Activated T-helper 1 cell treated with anti-CD3 and anti-CD28 coated beads, Interleukin-12 subunit alpha, Interleukin-12 subunit beta, Interleukin-2, Interleukin-4 antibody, amounts not matched to agents 30 ng/mL and 10 ng/mL and 1 ng/mL, durations not matched to agents 14 hours and 24 hours and 36 hours (primary cell): Measurements from ENCODE around the gene OR13D1. TPM values are rescaled to one million over a fixed set of nuclear protein-coding genes. Genes with fewer than 3 reads are reported as not detected.
"Not testable (repeated sequence)": the region's sequence is repeated elsewhere in the genome, so short reads cannot be mapped to it uniquely, and the experiment has no call there.

Experiments used
- DNase-seq: peaks from one replicate; pipeline ENCODE4 v3.0.0; 2021; ENCODE audit warnings: low spot score
- H3K27ac Mint-ChIP-seq: one replicate; pipeline ENCODE4 v1.8.0; 2021; ENCODE audit warnings: mild to moderate bottlenecking, mixed read lengths
- H3K27me3 Mint-ChIP-seq: one replicate; pipeline ENCODE4 v1.8.0; 2022; ENCODE audit warnings: mild to moderate bottlenecking, moderate library complexity, mixed read lengths; ENCODE audit not compliant: insufficient read depth
- H3K36me3 Mint-ChIP-seq: one replicate; pipeline ENCODE4 v1.8.0; 2021; ENCODE audit warnings: low read depth, mixed read lengths
- H3K4me1 Mint-ChIP-seq: one replicate; pipeline ENCODE4 v1.8.0; 2021; ENCODE audit warnings: low read depth, mixed read lengths
- H3K4me3 Mint-ChIP-seq: one replicate; pipeline ENCODE4 v1.8.0; 2021; ENCODE audit warnings: mild to moderate bottlenecking, moderate library complexity, mixed read lengths
- H3K9me3 Mint-ChIP-seq: one replicate; pipeline ENCODE4 v1.8.0; 2021; ENCODE audit warnings: mixed read lengths
- intact Hi-C: fragments of 100-400 bp; cut with micrococcal nuclease; formaldehyde crosslinking; loops from one replicate; pipeline ENCODE4 v1.15.1; 2024
- total RNA-seq: library from RNA; stranded (reverse); gene quantifications from 2 replicates; pipeline ENCODE4 v1.2.3, GENCODE V29; 2022

Gene OR13D1
- total RNA-seq, result not detected in 2 replicates

DNA sequence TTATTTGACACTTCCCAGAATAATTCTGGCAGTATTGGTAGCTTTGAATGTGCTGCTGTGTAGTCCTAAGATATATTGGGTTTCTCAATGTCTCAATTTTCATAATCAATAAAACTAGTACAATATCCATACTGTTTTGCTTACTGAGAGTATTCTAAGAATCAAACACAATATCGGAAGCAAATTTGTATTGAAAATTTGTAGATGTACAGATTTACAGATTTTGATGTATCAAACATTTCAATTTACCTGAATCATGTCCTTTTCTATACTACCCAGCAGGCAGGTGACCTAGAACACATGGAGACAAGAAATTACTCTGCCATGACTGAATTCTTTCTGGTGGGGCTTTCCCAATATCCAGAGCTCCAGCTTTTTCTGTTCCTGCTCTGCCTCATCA, at the start of gene OR13D1:
TSS of gene OR13D1 (plus strand) at position 301 of the 400 bp plus-strand sequence. CDS start at position 301, 0 bp downstream.
- H3K27ac Mint-ChIP-seq, result no peak within 1 kb of the TSS
- DNase-seq, result no peak
- H3K9me3 Mint-ChIP-seq, result no peaks in the 10 kb centered on the region
- H3K36me3 Mint-ChIP-seq, result no peaks in the 10 kb centered on the region
- intact Hi-C loops, result no loop called here
- no peaks in the 10 kb centered on the region for H3K4me1 Mint-ChIP-seq
- no peak within 1 kb of the TSS for H3K4me3 Mint-ChIP-seq
- H3K27me3 Mint-ChIP-seq, result peaks cover 1% of the 10 kb centered on the region

DNA sequence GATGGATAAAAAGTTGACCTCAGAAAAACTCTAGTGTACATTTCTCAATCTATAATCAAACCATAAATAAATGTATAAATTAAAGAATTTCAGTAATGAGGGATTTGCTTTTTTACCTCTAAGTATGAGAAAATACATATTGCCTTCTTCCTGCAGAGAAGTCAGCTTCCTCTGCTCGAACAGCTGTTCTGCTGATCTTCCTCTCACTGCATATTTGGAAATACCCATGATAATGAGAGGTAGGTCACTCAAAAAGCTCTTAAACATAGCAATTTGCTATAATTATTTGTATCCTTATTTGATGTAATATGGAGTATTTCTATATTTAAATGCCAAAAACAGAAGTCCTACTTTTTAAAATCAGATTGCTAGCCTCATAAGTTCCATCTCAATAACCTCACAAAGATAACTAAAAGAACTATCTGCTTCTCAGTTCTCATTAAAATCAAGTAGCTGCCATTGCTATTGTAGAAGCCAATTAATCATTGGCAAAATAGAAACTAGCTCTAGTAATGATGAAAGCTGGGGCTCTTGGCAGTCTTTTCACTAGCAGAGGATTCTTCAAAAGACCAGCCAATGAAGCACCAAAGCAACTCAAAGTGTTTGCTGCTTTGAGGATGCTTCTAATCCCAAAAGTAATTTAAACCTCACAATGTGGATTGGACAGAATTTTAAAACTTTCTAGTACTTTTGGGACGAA, 35.7 kb upstream of the OR13D1 start:
- intact Hi-C loops, result no loop called here
- H3K27me3 Mint-ChIP-seq, result peaks cover 4% of the 10 kb centered on the region
- no peak overlapping the region for H3K4me3 Mint-ChIP-seq
- no peak overlapping the region for H3K27ac Mint-ChIP-seq
- H3K9me3 Mint-ChIP-seq, result no peaks in the 10 kb centered on the region
- no peaks in the 10 kb centered on the region for H3K36me3 Mint-ChIP-seq
- no peak for DNase-seq
- H3K4me1 Mint-ChIP-seq, result no peaks in the 10 kb centered on the region

- no peaks in the 10 kb centered on the region for H3K36me3 Mint-ChIP-seq
- no peak overlapping the region for H3K27ac Mint-ChIP-seq
- no peak for DNase-seq
- no peaks in the 10 kb centered on the region for H3K27me3 Mint-ChIP-seq
- intact Hi-C loops, result no loop called here
- H3K9me3 Mint-ChIP-seq, result no peaks in the 10 kb centered on the region
- H3K4me3 Mint-ChIP-seq, result no peak overlapping the region
- H3K4me1 Mint-ChIP-seq, result no peaks in the 10 kb centered on the region
Measured at GRCh38 chr9:104675611-104676010, 18.7 kb upstream of the OR13D1 start.

- Mint-ChIP-seq H3K27me3 (no peaks in the 10 kb centered on the region), H3K36me3 (no peaks in the 10 kb centered on the region), H3K27ac (no peak overlapping the region), H3K4me1 (peaks cover 5% of the 10 kb centered on the region), H3K4me3 (no peak overlapping the region), H3K9me3 (no peaks in the 10 kb centered on the region)
- no peak for DNase-seq
- intact Hi-C loops, result loop anchor here (5.0 kb wide), 2 partner anchors 60 to 1285 kb away; no protein-coding TSS in a partner anchor
Measured at GRCh38 chr9:104682642-104683041, 11.7 kb upstream of the OR13D1 start.

- H3K4me3 Mint-ChIP-seq, result no peak overlapping the region
- intact Hi-C loops, result no loop called here
- peaks cover 5% of the 10 kb centered on the region for H3K4me1 Mint-ChIP-seq
- no peak for DNase-seq
- H3K36me3 Mint-ChIP-seq, result no peaks in the 10 kb centered on the region
- no peaks in the 10 kb centered on the region for H3K9me3 Mint-ChIP-seq
- no peaks in the 10 kb centered on the region for H3K27me3 Mint-ChIP-seq
- no peak overlapping the region for H3K27ac Mint-ChIP-seq
Measured at GRCh38 chr9:104686081-104686480, 8.2 kb upstream of the OR13D1 start.

DNA sequence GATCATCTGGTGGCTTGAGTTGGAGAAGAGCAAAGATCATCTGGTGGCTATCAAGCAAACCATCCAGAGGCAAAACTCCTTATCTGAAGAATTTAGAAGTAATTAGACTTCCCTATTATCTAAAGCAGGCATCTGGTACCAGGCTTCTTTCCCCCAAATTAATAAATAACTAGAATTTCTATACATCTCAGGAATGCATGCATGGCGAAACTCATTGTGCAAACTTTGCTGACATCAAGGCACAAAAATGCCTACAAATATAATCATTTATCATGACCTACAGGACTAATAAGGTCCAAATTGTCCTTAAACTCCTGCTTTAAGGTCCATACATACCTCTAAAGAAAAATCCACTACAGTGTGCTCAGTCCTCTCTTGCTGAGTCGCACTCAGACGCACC, 6.0 kb downstream of the OR13D1 start:
- H3K27ac Mint-ChIP-seq, result no peak overlapping the region
- no peak overlapping the region for H3K4me3 Mint-ChIP-seq
- H3K4me1 Mint-ChIP-seq, result no peaks in the 10 kb centered on the region
- no peaks in the 10 kb centered on the region for H3K36me3 Mint-ChIP-seq
- H3K27me3 Mint-ChIP-seq, result no peaks in the 10 kb centered on the region
- intact Hi-C loops, result no loop called here
- DNase-seq, result no peak
- no peaks in the 10 kb centered on the region for H3K9me3 Mint-ChIP-seq

- H3K27ac Mint-ChIP-seq, H3K9me3 Mint-ChIP-seq, DNase-seq, H3K36me3 Mint-ChIP-seq, H3K4me3 Mint-ChIP-seq, H3K4me1 Mint-ChIP-seq, H3K27me3 Mint-ChIP-seq, intact Hi-C loops: not testable (repeated sequence)
Measured at GRCh38 chr9:104708737-104709136, 14.4 kb downstream of the OR13D1 start.

- DNase-seq, result no peak
- Mint-ChIP-seq H3K27me3 (no peaks in the 10 kb centered on the region), H3K27ac (no peak overlapping the region), H3K4me3 (no peak overlapping the region), H3K36me3 (no peaks in the 10 kb centered on the region), H3K9me3 (no peaks in the 10 kb centered on the region), H3K4me1 (no peaks in the 10 kb centered on the region)
- intact Hi-C loops, result no loop called here
Measured at GRCh38 chr9:104711604-104712003, 17.3 kb downstream of the OR13D1 start.

DNA sequence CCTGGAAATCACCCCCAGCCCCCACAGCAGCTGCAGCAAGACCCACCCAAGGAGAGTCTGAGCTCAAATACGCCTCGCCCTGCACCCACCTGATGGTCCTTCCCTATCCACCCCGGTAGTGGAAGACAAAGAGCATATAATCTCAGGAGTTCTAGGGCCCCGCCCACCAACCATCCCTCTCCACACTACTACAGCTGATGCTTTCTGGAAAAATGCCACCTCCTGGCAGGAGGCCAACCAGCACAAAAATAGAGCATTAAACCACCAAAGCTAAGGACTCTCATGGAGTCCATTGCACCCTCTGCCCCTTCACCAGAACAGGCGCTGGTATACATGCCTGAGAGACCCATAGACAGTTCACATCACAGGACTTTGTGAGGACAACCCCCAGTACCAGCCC, 30.7 kb downstream of the OR13D1 start:
- peaks cover 4% of the 10 kb centered on the region for H3K27me3 Mint-ChIP-seq
- no peaks in the 10 kb centered on the region for H3K4me1 Mint-ChIP-seq
- no peaks in the 10 kb centered on the region for H3K9me3 Mint-ChIP-seq
- H3K27ac Mint-ChIP-seq, result no peak overlapping the region
- no peak overlapping the region for H3K4me3 Mint-ChIP-seq
- intact Hi-C loops, result no loop called here
- no peaks in the 10 kb centered on the region for H3K36me3 Mint-ChIP-seq
- DNase-seq, result no peak

GRCh38 chr9:104738452-104738851, 44.1 kb downstream of the OR13D1 start:
- Mint-ChIP-seq H3K27me3 (no peaks in the 10 kb centered on the region), H3K9me3 (no peaks in the 10 kb centered on the region), H3K27ac (no peak overlapping the region), H3K4me3 (no peak overlapping the region), H3K4me1 (peaks cover 4% of the 10 kb centered on the region), H3K36me3 (no peaks in the 10 kb centered on the region)
- no peak for DNase-seq
- intact Hi-C loops, result no loop called here

GRCh38 chr9:104740621-104741020, 46.3 kb downstream of the OR13D1 start:
- Mint-ChIP-seq H3K27ac (no peak overlapping the region), H3K9me3 (no peaks in the 10 kb centered on the region), H3K36me3 (no peaks in the 10 kb centered on the region), H3K4me3 (no peak overlapping the region), H3K27me3 (no peaks in the 10 kb centered on the region), H3K4me1 (peaks cover 5% of the 10 kb centered on the region)
- intact Hi-C loops, result loop anchor here (5.0 kb wide), 4 partner anchors 58 to 1343 kb away; no protein-coding TSS in a partner anchor
- no peak for DNase-seq

GRCh38 chr9:104743376-104743985, 49.2 kb downstream of the OR13D1 start:
- Mint-ChIP-seq H3K27me3 (peaks cover 2% of the 10 kb centered on the region), H3K4me3 (no peak overlapping the region), H3K27ac (no peak overlapping the region), H3K4me1 (peaks cover 23% of the 10 kb centered on the region), H3K36me3 (no peaks in the 10 kb centered on the region), H3K9me3 (no peaks in the 10 kb centered on the region)
- intact Hi-C loops, result loop anchor here (5.0 kb wide), 4 partner anchors 61 to 1346 kb away; no protein-coding TSS in a partner anchor
- peak; percentile 22 for DNase-seq
